ENCODE data around the gene UBASH3B.

The UBASH3B gene

DNA sequence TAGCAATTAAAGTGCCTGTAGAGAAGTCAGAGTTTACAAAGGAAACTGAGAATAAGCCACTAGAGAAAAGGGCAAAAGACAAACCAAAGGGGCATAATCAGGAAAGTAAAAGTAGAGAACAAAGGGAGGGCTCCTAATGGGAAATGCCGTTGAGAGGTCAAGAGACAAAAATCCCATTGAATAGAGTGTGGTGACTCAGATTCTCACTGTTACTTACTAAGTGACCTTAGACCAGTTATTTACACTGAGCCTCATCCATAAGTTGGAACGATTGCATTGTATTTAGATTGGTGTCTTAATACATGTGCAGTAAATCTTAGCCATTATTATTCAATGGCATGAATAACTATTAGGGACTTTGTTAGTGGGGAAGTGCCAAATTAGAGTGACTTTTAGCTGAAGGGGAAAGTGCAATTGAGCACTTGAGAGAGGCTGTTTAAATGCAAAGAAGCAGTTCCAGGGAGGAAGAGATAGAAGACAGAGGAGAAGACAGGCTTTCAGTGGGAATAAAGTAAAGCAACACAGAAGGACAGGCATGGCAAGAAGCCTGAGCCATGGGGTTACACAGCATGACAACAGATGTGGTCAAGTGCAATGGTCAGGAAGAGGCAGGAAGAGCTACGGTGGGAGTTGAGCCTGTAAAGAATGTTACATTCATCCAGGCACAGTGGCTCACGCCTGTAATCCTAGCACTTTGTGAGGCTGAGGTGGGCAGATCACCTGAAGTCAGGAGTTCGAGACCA lies 82.6 kb downstream of the UBASH3B start:
- Histone ChIP-seq H4K20me1 (ENCODE audit: insufficient read depth, low read length) (no peaks in the 10 kb centered on the region), H3K79me2 (ENCODE audit: low read length) (no peaks in the 10 kb centered on the region), H3K9ac (ENCODE audit: low read length) (no peak overlapping the region), H3K9me3 (ENCODE audit: insufficient read depth, low read length) (no peaks in the 10 kb centered on the region), H3K4me1 (ENCODE audit: low read length) (peaks cover 15% of the 10 kb centered on the region), H3K4me3 (ENCODE audit: low read length) (no peak overlapping the region), H3K36me3 (replicated peaks; ENCODE audit: low read depth, low read length) (no peaks in the 10 kb centered on the region), H3K27ac (ENCODE audit: low read length) (no peak overlapping the region), H2AFZ (ENCODE audit: low read depth, low read length) (no peak overlapping the region), H3K27me3 (ENCODE audit: low read depth, low read length) (peaks cover 31% of the 10 kb centered on the region), H3K4me2 (ENCODE audit: low read length) (no peak overlapping the region)
- no peak for TF ChIP-seq EZH2phosphoT487 (IDR thresholded peaks at IDR 0.05; ENCODE audit: low read depth)
- no peak for TF ChIP-seq CTCF (IDR thresholded peaks at IDR 0.05; ENCODE audit: low read depth, low read length)

DNA sequence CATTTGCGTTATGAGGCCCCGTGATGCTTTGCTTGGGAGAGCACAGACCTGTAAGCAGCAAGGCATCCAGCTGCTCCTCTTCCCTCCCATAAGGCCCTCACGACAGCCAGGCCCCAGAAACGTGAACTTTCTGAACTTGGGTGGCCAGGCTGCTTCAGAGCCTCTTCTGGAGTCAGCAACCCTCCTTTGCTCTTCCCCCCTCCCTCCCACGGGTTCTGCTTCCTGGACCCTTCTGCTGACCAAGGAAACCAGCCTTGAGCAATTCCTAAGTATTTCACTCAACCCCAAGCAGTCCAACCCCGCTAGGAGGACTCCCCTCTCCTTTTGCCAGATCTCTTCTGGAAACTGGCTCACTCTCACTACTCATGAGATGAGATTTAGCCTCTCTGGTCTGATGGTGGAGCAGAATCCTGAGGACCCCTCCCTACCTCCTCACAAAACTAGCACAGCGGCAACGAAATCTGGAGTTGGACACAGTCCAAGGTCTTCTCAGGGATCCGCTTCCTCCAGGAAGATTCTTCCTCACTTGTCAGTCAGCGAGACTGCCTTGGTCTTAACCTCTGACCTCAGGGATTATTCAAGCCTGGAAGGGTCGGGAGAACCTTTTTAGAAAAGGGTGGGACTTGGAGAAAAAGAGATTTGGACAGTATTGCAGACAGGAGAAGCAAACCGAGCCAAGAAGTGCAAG lies 86.2 kb downstream of the UBASH3B start:
- no peaks in the 10 kb centered on the region for H3K79me2 ChIP-seq (ENCODE audit: low read length)
- peaks cover 38% of the 10 kb centered on the region for H3K4me1 ChIP-seq (ENCODE audit: low read length)
- no peak overlapping the region for H3K4me3 ChIP-seq (ENCODE audit: low read length)
- H4K20me1 ChIP-seq (ENCODE audit: insufficient read depth, low read length): no peaks in the 10 kb centered on the region
- H3K27me3 ChIP-seq (ENCODE audit: low read depth, low read length): peaks cover 28% of the 10 kb centered on the region
- no peak overlapping the region for H3K27ac ChIP-seq (ENCODE audit: low read length)
- H3K36me3 ChIP-seq (replicated peaks; ENCODE audit: low read depth, low read length): no peaks in the 10 kb centered on the region
- no peak overlapping the region for H3K9ac ChIP-seq (ENCODE audit: low read length)
- H3K4me2 ChIP-seq (ENCODE audit: low read length): no peak overlapping the region
- H2AFZ ChIP-seq (ENCODE audit: low read depth, low read length): no peak overlapping the region
- TF ChIP-seq EZH2phosphoT487 (IDR thresholded peaks at IDR 0.05; ENCODE audit: low read depth) (no peak), CTCF (IDR thresholded peaks at IDR 0.05; ENCODE audit: low read depth, low read length) (no peak)
- no peaks in the 10 kb centered on the region for H3K9me3 ChIP-seq (ENCODE audit: insufficient read depth, low read length)

- Histone ChIP-seq H3K79me2 (ENCODE audit: low read length) (no peaks in the 10 kb centered on the region), H3K9ac (ENCODE audit: low read length) (no peak overlapping the region), H3K4me1 (ENCODE audit: low read length) (peaks cover 41% of the 10 kb centered on the region)
Measured at GRCh38 chr11:122742301-122743018, 86.9 kb downstream of the UBASH3B start.

More at GRCh38 chr11:122742301-122743018, 86.9 kb downstream of the UBASH3B start:
- TF ChIP-seq CTCF (IDR thresholded peaks at IDR 0.05; ENCODE audit: low read depth, low read length) (no peak), EZH2phosphoT487 (IDR thresholded peaks at IDR 0.05; ENCODE audit: low read depth) (no peak)
- Histone ChIP-seq H3K27ac (ENCODE audit: low read length) (no peak overlapping the region), H3K9me3 (ENCODE audit: insufficient read depth, low read length) (no peaks in the 10 kb centered on the region), H3K36me3 (replicated peaks; ENCODE audit: low read depth, low read length) (no peaks in the 10 kb centered on the region), H2AFZ (ENCODE audit: low read depth, low read length) (no peak overlapping the region), H4K20me1 (ENCODE audit: insufficient read depth, low read length) (no peaks in the 10 kb centered on the region), H3K4me3 (ENCODE audit: low read length) (no peak overlapping the region), H3K27me3 (ENCODE audit: low read depth, low read length) (peaks cover 28% of the 10 kb centered on the region), H3K4me2 (ENCODE audit: low read length) (no peak overlapping the region)
